NK-92 treated with Interleukin-12 subunit alpha and Interleukin-12 subunit beta, amount 100 ng/mL, for 24 hours (cell line): ENCODE measurements around the gene AP2A2.

Experiments used
- DNase-seq: peaks from one replicate; lab custom pipeline; 2025; lab: John Stamatoyannopoulos, UW

AP2A2 gene

DNA sequence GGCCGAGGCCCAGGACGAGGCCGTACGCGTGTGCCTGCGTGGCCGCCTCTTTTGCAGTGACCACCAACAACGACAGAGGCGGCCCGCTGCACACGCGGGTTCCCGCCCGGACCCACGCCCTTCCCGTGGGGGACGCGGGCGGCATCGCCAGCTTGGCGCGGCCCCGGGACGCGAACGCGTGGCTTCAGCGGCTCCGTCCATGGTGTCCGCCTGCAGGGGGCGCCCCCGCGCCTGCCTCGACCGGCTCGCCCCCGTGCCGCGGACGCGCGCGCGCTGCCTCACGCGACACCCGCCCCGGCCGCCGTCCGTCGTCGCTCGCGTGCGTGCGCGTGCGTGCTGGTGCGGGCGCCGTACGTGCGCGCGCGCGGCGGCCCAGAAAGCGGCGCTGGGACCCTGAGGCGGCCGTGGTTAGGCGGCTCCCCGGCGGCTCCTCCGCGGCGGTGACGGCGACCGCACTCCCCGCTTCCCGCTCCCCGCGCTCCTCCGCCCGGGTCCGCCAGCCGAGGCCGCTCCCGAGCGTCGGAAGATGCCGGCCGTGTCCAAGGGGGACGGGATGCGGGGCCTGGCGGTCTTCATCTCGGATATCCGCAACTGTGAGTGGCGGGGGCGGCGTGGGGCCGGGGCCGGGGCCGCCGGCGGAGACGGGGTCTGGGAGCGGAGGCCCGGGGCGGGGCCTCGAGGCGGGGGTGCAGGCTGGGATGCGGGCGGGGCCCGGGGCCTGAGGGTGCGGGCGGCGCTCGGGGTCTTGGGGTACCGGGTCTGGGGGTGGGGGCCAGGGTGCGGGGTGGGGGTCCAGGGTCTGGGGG, at the start of gene AP2A2:
TSS of gene AP2A2 (plus strand) at position 375 of the 806 bp plus-strand sequence. CDS start at position 527, 152 bp downstream.
- peak; percentile 75 for DNase-seq

DNA sequence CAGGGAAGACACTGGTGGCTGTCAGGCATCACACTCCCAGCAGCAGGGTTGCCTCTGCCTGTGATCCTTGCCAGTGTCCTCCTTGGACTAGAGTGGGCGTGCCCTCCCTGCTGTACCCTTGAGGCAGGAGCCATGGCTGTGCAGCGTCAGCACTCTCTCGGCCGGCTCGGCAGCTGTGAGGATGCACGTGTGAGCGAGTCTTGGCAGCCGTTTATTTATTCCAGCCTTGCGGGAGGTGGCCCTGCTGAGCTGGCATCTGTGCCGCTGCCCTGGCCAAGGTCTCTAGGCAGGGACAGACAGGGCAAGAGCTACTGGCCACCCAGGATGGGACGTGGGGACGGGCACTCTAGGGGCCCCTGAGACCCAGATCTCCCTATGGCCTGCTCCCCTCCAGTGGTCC, 49.1 kb upstream of the AP2A2 start:
- no peak for DNase-seq

DNA sequence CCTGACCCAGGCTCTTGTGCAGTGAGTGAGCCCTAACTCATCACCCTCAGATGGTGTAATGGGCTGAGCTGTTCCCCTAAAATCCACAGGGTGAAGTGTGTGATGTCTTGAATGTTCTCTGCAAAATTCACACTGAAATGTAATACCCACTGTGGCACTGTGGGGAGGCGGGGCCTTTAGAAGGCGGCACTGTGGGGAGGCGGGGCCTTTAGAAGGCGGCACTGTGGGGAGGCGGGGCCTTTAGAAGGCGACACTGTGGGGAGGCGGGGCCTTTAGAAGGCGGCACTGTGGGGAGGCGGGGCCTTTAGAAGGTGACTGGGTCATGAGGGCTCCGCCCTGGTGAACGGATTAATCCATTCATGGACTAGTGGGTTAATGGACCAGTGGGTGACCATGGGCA, 48.1 kb upstream of the AP2A2 start:
- no peak for DNase-seq

DNA sequence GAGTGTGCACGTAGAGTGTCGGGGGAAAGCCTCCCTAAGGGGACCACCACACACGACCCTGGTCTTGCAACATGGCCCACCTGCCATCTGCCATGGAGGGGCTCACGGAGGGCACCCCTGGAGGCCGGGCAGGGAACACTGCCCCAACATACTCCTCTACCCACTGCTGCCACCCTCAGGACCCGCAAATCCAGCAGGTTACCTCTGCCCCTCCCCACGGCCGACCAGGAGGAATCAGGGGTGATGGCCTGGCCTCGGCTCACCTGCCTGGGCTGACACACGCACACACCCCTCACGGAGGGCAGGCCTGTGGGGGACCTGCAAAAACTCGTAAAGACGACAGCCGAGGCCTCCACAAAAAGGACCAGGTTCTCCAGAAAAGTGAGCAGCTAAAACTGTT, 45.2 kb upstream of the AP2A2 start:
- no peak for DNase-seq

DNA sequence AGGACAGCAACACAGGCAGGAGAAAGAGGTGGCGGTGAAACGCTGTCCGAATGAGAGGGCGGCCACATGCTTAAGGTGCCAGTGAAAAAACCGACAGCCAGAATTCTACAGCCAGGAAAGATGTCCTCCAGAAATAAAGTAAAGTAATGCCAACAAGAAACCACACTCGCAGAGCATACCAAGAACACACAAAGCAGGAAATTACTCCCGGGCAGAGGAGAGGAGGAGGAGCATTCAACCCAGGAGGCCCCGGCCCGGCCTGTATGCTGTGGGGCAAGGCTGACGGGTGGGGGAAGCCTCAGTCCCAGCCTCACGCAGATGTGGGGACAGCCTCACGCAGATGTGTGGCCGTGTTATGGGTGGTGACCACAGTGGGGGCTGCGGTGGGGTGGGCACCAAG, 43.1 kb upstream of the AP2A2 start:
- DNase-seq = no peak

DNA sequence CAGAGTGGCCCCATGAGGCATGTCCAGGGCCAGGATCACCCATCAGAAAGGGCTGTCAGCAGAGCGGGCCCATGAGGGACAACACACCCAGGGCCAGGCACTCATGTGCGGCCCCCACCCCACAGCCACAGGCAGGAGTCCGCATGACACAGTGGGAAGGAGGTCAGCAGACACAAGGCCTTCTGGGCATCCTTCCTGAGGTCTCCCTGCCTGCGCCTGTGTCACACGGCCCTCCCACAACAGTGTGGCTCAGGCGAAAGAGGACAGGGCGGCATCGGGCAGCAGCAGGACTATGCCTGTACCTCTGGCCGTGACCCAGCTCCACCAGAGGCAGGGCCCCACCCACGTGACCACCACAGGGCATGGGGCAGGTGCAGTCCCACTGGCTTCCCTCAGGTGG, 42.1 kb upstream of the AP2A2 start:
- DNase-seq = no peak

DNA sequence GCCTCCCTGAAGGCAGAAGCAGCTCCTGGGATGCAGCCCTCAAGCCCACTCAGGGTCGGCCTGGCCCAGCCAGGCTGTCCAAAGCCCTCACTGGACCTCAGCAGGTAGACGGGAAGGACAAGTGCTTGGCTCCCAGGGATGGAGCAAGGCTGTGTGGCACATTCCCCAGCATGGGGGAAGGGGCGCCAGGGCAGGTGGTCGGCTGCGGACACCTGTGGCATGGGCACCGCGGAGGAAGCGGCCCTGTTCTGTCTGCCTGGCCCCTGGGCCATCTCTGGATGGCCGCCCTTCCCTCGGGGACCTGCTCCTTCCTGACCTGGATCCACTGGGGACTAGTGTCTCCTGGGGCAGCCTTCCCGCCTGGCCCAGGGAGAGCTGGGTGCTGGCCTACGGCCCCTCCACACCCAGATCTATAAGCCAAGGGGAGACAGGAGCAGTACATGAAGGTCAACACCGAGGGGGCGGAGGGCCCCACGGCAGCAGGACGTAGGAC, 41.0 kb upstream of the AP2A2 start:
- no peak for DNase-seq

DNA sequence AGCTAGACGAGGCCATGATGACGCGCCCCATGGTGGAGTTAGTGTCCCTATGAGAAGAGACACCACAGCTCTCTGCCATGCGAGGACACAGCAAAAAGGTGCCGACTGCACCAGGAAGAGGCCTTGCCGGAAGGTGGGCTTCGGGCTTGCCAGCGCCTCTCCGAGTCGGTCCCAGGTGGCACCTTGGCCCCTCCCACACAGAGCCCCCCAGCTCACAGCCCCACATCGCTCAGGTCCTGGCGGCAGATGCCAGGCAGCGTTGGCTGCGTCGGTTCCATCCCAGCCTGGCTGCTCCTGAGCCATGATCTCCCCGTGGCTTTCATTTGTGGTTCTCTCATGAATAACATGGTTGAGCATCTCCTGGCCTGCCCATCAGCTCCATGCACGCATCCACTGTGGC, 39.1 kb upstream of the AP2A2 start:
- DNase-seq = no peak

DNA sequence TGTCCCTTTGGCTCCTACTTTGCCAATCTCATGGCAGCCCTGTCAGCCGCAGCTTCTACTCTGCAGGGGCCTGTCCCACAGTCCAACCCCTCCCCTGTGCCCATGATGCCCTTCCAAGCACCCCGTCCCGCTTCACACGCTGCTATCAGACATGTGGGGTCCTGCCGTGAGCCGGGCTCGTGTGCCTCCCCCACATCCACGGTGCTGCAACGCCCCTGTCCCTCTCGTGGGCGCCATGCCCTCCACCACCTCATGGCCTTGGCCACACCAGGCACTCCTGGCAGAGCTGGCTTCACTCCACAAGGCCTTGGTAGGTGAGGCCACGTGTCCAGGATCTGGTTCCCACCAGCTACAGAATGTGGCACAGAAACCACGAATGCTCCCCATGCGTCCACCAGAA, 38.1 kb upstream of the AP2A2 start:
- no peak for DNase-seq

DNA sequence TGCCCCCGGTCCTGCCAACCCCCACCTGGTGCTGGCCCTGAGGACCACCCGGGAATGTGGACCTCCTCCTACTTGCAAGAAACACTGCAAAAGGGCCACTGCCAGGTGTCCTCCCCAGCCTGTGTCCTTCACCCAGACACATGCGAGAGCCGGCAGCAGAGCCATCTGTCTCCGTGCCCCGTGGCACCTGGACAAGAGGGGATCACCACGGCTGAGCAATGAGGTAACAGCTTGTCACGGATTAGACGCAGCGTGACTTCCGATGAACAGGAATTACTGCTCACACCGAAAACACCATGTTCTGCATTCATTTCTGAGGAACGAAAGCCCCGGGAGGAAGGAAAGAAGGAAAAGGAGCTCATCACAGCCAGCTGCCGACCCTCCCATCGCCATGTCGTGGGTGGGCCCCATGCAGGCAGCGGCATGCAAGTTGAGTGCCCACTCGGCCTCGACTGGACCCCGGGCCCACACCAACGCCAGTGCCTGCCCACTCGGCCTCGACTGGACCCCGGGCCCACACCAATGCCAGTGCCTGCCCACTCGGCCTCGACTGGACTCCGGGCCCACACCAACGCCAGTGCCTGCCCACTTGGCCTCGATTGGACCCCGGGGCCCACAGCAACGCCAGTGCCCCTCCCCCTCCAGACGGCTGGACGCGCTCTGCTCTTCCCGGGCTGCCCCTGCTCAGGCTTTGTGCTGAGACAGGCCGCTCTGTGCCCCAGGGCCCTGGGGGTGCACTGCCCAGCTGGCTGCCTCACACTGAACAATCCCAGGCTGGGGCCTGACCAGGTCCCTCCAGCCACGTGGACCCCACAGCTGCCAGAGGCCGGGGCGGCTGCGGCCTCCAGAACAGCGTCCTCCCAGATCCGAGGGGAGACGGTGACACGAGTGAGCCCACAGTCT, 37.1 kb upstream of the AP2A2 start:
- no peak for DNase-seq

DNA sequence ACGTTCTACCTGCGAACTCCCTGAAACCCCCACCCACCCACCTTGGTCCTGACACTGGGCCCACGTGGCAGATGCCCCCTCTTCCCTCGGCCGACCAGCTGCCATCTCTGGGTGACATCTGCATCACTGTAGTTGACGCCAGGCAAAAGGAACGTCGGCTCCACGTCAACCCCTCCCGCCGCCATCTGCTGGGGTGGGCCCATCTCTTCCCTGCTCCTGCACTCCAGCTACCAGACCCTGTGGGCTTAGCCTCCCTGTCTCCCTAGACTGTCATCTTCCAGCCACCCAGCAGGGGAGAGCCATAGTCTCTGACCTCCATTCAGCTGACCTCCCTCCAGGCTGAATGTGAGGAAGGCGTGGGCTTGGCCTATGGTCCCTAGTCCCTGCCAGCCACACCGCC, 36.4 kb upstream of the AP2A2 start:
- no peak for DNase-seq

DNA sequence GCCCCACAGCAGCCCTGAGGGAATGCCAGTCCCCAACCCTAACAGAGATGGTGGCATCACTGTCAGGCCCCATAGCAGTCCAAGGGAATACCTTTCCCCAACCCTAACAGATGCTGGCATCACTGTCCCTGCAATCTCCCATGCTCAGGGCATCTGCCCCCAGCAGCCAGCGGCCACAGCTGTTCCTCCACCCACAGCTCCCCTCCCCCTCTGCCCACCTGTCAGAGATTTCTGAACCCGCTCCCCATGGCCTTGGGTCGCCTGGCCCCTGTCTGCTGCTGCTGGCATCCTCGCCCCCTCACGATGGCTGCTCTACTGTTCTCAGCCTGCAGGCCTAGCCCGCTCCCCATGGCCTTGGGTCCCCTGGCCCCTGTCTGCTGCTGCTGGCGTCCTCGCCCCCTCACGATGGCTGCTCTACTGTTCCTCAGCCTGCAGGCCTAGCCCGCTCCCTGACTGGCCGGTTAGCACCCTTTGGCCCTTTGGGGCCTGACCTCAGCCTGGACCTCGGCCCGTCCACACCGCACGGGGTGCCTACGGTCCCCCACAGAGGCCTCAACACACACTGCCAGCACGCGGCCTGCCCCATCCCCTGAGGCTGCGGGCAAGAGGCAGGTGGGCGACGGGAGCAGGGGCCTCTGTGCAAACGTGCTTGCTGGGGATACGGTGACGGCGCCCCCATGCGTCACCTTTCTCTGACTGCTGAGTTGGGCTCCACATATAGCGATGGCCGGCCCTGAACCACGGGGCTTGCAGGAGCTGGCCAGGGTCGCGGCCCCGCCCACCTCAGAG, 35.8 kb upstream of the AP2A2 start:
- no peak for DNase-seq

DNA sequence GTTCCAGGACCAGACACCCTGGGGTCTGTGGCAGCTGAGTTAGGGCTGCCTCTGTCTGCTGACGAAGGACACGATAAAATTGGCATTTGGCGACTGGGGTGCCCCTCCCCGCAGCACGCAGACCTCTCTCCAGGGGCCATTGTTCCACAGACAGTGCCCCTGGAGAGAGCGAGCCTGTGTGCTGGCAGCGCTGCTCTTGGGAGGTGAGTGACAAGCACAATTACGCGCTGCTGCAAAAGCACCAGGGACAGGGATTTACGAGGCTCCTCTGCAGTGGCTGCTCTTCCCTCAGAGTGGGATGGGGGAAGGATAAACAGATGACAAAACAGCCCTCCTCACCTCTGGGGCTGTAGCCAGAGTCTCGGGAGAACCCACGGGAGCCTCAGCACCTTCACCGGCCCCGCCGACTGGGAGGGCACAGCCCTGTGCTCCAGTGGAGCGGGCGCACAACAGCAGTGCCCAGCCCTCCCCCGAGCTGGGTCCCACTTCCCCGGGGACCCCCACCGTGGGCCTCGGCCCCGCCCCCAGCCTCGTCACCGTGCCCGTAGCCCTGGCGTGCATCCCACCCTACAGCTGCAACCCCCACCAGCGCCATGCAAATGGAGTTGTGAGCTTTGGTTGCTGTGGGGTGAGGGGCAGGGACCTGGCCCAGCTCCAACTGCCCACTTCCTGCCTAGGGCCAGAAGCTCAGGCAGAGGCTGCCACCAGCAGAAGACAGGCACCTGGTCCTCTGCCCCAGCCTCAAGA, 34.7 kb upstream of the AP2A2 start:
- DNase-seq = no peak

DNA sequence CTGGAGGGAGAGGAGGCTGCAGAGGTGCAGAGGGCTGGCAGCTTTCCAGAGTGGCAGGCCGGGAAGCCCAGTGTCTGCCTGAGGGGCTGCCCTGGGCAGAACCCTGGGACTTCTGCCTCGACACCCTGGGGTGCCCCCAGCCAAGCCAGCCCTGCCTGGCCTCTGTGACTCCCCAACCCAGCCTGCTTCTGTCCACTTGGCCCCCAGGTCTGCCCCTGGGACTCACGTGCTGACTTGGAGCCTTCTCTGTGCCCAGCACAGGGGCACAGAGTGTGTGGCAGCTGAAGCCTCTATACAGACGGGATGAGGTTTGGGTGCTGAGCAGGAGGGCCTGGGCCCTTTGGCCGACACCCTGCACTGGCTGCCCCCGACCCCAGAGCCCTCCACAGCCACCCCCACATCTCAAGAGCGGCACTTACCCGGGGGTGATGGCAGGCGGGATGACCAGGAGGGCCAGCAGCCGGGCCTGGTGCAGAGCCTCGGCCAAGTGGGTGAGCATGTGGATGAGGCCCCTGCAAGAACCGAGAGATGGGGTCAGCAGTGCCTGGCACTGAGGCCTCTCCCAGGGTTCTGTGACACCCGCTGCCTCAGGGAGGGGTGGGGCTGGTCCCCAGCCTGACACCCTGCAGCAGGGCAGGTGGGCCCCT, 32.5 kb upstream of the AP2A2 start:
- DNase-seq = no peak

DNA sequence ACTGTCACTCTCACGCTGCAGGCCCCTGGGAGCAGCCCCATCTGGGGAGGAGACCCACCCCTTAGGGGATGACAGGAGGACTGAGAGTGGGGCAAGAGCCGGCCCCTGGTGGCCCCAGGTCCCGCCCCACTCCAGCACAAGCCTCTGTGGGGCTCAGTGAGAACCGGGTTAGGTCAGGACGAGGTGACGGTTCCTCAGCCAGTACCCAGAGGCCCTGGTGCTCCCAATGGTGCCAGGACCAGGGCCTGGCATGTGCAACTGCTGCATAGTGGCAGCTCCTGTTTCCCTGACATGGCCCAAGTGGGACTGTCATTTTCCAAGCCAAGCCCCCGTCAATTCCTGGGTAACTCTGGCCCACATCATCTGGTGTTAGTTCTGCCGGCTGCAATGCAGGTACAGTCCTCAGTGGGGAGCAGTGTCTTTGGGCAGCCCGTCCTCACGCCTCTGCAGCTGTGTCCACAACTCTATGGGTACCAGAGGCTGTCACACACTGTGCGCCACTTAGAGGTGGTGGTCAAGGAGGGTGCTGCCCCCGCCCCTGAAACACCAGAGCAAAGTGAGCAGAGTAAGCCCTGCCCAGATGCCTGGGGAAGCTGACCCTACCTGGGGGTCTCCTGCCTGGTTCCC, 31.0 kb upstream of the AP2A2 start:
- DNase-seq = no peak

DNA sequence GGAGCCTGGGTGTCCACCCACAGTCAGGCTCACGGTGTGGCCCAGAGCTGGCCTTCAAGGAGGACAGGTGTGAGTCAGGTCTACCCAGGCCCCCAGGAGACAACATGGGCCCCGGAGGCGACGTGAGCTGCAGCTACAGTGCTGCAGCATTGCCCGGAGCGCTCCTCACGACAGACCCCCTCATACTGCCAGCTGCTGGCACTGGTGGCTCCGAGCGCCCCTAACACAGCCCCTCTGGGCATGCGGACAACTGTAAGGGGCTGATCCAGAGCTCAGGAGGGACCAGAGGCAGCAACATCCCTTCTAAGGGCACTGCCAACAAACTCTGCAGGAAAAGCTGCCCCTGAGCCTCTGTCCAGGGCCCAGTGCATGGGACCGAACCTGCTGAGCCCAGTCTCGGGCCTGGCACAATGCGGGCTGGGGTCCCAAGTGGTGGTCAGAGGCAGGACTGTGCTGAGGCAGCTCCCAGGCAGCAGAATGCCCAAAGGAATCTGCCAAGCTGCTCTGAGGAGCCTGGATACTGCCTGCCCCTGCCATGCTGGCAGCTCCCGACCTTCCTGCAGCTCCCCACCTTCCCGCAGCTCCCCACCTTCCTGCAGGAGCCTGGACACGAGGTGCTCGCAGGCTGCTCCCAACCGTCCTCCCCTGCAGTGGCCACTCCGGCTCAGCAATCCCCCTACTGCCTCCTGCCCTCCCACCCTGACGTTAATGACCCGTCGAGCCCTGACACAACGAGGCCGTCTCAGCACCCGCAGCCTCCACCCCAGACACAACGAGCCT, 30.1 kb upstream of the AP2A2 start:
- no peak for DNase-seq

DNA sequence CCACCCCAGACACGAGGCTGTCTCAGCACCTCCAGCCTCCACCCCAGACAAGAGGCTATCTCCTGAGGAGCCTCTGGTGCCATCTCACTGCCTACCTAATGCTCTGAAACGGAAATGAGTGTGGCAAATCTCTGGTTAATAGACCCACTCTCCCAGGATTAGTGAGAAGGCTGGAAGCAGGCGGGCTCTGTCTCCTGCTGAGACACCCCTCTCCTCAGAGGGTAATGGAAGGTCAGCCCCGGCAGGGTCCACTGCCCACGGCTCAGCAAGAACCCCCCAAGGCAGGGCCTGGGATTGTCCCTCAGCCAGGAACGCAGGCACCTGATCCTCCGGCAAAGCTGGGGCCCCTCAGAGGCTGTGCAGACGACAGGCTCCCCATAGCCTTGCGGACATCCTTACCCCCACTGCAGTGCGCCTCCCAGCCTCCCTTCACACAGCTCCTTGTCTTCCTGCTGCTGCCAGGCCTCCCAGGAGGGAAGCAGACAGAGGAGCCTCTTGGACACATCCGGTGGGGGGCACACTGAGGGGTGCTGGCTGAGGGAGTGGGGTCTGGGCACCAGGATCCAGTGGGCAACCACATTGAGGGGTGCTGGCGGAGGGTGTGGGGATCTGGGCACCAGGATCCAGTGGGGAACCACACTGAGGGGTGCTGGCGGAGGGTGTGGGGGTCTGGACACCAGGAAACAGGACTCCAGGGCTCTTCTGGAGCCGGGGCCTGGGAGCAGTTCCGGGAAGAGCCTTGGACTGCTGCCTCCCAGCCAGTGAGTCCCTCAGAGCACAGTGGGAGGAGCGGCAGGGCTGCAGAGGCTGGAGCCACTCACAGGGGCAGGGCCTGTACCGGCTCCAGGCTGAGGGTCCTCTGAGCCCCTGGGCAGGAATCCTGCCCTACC, 28.2 kb upstream of the AP2A2 start:
- no peak for DNase-seq

DNA sequence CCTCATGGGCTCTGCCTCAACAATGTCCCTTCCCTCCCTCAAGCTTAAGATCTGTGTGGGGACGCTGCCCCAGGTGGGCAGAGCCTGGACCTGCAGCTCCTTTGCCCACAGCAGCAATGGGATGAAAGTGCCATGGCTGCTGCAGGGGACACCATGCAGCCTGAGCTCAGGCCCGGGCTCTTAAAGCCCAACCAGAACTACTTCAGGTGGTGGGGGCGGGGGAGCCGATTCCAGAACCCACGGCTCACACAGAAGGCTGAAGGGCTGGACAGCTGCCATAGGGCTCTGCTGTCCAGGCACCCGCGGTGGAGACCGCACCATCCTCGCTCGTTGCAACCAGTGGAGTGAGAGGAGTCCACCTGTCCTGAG, 27.5 kb upstream of the AP2A2 start:
- DNase-seq = no peak
